Fibroblast of peridontal ligament (primary cell): ENCODE data around the gene NEUROD2.

Experiments used
- DNase-seq: peaks from one replicate; pipeline ENCODE4 v3.0.0-alpha.2; 2010; ENCODE audit errors: extremely low read depth

The NEUROD2 gene

GRCh38 chr17:39635614-39636176 is 28.0 kb upstream of the NEUROD2 start:
- DNase-seq, result no peak

- peak; percentile 60 for DNase-seq
Measured at GRCh38 chr17:39634384-39634871, 26.7 kb upstream of the NEUROD2 start.

GRCh38 chr17:39633570-39634183 is 26.0 kb upstream of the NEUROD2 start:
- DNase-seq, result no peak

- no peak for DNase-seq
Measured at GRCh38 chr17:39632153-39632941, 24.6 kb upstream of the NEUROD2 start.

GRCh38 chr17:39631403-39631802 is 23.7 kb upstream of the NEUROD2 start:
- DNase-seq, result no peak

- DNase-seq, result no peak
Measured at GRCh38 chr17:39629898-39630297, 22.2 kb upstream of the NEUROD2 start.

- no peak for DNase-seq
Measured at GRCh38 chr17:39629494-39629880, 21.8 kb upstream of the NEUROD2 start.

GRCh38 chr17:39628655-39629493 is 21.2 kb upstream of the NEUROD2 start:
- DNase-seq, result no peak

GRCh38 chr17:39627712-39628516 is 20.2 kb upstream of the NEUROD2 start:
- DNase-seq, result no peak

GRCh38 chr17:39627047-39627711 is 19.5 kb upstream of the NEUROD2 start:
- DNase-seq, result no peak

- no peak for DNase-seq
Measured at GRCh38 chr17:39626171-39627046, 18.7 kb upstream of the NEUROD2 start, which contains the start of gene PPP1R1B. PPP1R1B (plus strand) TSS chr17:39626952; CDS start chr17:39627393, 441 bp downstream.

- DNase-seq, result no peak
Measured at GRCh38 chr17:39625198-39625785, 17.6 kb upstream of the NEUROD2 start.

- no peak for DNase-seq
Measured at GRCh38 chr17:39624313-39624712, 16.6 kb upstream of the NEUROD2 start.

GRCh38 chr17:39623356-39623950 is 15.7 kb upstream of the NEUROD2 start:
- peak; percentile 60 for DNase-seq

GRCh38 chr17:39622380-39623006 is 14.8 kb upstream of the NEUROD2 start:
- no peak for DNase-seq

- DNase-seq, result peak; percentile 78
Measured at GRCh38 chr17:39621523-39622379, 14.0 kb upstream of the NEUROD2 start.

- no peak for DNase-seq
Measured at GRCh38 chr17:39619786-39620101, 12.0 kb upstream of the NEUROD2 start.
